Aorta (tissue), 5 donors: ENCODE data around the gene SLC8A1. TPM values are rescaled to one million over a fixed set of nuclear protein-coding genes. Genes with fewer than 3 reads are reported as not detected.

Experiments used
- ATAC-seq: fragments of 200-7000 bp; cut with Tn5 transposase; one replicate; pipeline ENCODE4 v1.9.1; 2022; ENCODE audit warnings: moderate library complexity; ENCODE audit not compliant: low FRiP score
- DNase-seq, 2 donors: peaks; one replicate each; pipeline ENCODE4 v3.0.0-alpha.2; 2020
- H3K27ac ChIP-seq, 2 donors: one replicate each; pipeline ENCODE4 v1.5.1; 2013; ENCODE audit warnings: low read length in 2 of 2, mild to moderate bottlenecking in 2 of 2, moderate library complexity in 2 of 2, control low read depth in 1 of 2, inconsistent platforms in 1 of 2, low read depth in 1 of 2
- H3K27me3 ChIP-seq, 2 donors: one replicate each; pipeline ENCODE4 v1.6.1; 2013; ENCODE audit warnings: control low read depth in 1 of 2, low read length in 1 of 2, mild to moderate bottlenecking in 1 of 2, moderate library complexity in 1 of 2; ENCODE audit not compliant: insufficient read depth in 2 of 2, control insufficient read depth in 1 of 2
- H3K36me3 ChIP-seq, 2 donors: one replicate each; pipeline ENCODE4 v1.6.1; 2013; ENCODE audit warnings: control low read depth in 1 of 2, low read length in 1 of 2, mild to moderate bottlenecking in 1 of 2; ENCODE audit not compliant: insufficient read depth in 2 of 2, control insufficient read depth in 1 of 2
- H3K4me1 ChIP-seq, 2 donors: one replicate each; pipeline ENCODE4 v1.6.1; 2013; ENCODE audit warnings: low read length in 2 of 2, control low read depth in 1 of 2, mild to moderate bottlenecking in 1 of 2, moderate library complexity in 1 of 2; ENCODE audit not compliant: insufficient read depth in 2 of 2, control insufficient read depth in 1 of 2
- H3K4me3 ChIP-seq, 2 donors: one replicate each; pipeline ENCODE4 v1.5.1; 2013; ENCODE audit warnings: low read length in 2 of 2, control low read depth in 1 of 2, mild to moderate bottlenecking in 1 of 2
- H3K9me3 ChIP-seq: one replicate; pipeline ENCODE4 v1.6.1; 2013; ENCODE audit warnings: mild to moderate bottlenecking, low read length; ENCODE audit not compliant: control insufficient read depth
- WGBS, 2 donors: extraction: QIAGEN DNeasy Blood & Tissue Kit; methylation state at CpG; one replicate each; pipeline ENCODE4 v1.1.7; 2013; 5-methylcytosine and 5-hydroxymethylcytosine counted together
- intact Hi-C, 2 donors: fragments of 100-400 bp; cut with DNase I; formaldehyde crosslinking; loops; one replicate each; pipeline versions ENCODE4 v1.14.2 to v1.15.0; 2022
- polyA plus RNA-seq, 2 donors: library from polyadenylated mRNA; stranded (reverse); fragments of 200-250 nt; gene quantifications; one replicate each; pipeline ENCODE4 v1.2.3, GENCODE V29; 2013
- total RNA-seq, 2 donors: library from RNA; stranded (reverse); fragmentation: NEBNext Ultra II Directional; extraction: Animal tissue kit (Norgen Biotek cat#: 25700); gene quantifications; one replicate each; pipeline ENCODE4 v1.2.1, GENCODE V29; 2021
- donor health status: healthy with polysubstance abuse.
- donor health status: Bipolar disorder and iron deficiency.
- donor health status: DM: no; HTN: no; CAD: no.
- donor health status: DM: no; HTN: no; CAD: no.
- donor health status: DM: yes; HTN: yes; CAD: no.

The SLC8A1 gene
- total and polyA plus RNA-seq, 4 donors: 0.38 to 35.9 (median 15.7) TPM

- no peak overlapping the region for H3K4me3 ChIP-seq
- no peak for ATAC-seq
- H3K36me3 ChIP-seq: no peaks in the 10 kb centered on the region
- H3K27ac ChIP-seq: no peak overlapping the region
- H3K9me3 ChIP-seq: no peaks in the 10 kb centered on the region
- H3K4me1 ChIP-seq: peaks cover 0 to 4% of the 10 kb centered on the region in 2 donors
- no peaks in the 10 kb centered on the region for H3K27me3 ChIP-seq
- DNase-seq: no peak
- 77 to 80% methylated on average over 3 of the region's 3 CpGs for WGBS, 2 donors
- intact Hi-C loops: no loop called here
Observed at GRCh38 chr2:40318921-40319320, 133.0 kb downstream of the SLC8A1 start.

DNA sequence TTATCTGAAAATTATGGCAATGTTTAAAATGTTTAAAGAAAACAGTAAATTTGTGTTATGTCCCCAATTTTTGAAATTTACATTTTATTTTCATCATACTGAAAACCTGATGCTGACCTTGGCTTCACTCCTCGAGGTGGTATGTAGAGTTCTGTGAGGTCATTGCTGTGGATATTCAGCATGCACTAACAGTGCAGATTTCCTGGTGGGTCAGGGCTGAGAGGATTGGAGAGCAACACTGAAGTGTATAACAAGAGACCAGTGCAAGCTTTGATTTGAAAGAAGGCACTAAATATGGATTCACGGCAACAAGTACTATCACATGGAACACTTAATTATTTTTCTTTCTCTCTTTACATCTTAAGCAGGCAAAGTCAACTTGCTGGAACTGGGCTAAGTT lies 134.1 kb downstream of the SLC8A1 start:
- DNase-seq: no peak
- WGBS, 2 donors: 9 to 15% methylated on average over 2 of the region's 2 CpGs
- intact Hi-C loops: no loop called here
- Histone ChIP-seq H3K27ac (no peak overlapping the region), H3K4me3 (no peak overlapping the region), H3K9me3 (no peaks in the 10 kb centered on the region), H3K27me3 (no peaks in the 10 kb centered on the region), H3K4me1 (peaks cover 0 to 4% of the 10 kb centered on the region in 2 donors), H3K36me3 (no peaks in the 10 kb centered on the region)
- no peak for ATAC-seq

DNA sequence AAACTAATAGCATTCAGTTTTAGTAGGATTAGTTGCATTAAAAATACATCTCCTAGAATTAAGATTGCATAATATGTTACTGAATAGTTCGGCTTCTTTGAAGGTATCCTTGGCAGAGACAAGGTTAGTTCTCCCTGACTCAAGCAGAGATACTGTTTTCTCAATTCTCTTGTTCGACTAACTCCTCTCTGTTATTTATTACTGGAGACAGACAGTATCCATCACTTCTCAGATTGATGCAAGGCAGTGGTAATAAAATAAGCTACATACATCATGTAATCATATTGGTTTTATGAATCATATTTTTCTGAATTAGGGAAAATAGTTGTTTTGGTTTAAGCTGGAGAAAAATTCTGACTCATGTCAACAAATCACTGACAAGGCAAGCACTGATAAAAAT lies 134.8 kb downstream of the SLC8A1 start:
- Histone ChIP-seq H3K27me3 (no peaks in the 10 kb centered on the region), H3K9me3 (no peaks in the 10 kb centered on the region), H3K4me3 (no peak overlapping the region), H3K36me3 (no peaks in the 10 kb centered on the region), H3K4me1 (peaks cover 0 to 4% of the 10 kb centered on the region in 2 donors), H3K27ac (no peak overlapping the region)
- DNase-seq: no peak
- ATAC-seq: no peak
- WGBS, 2 donors: 11 to 13% methylated on average over 2 of the region's 2 CpGs
- intact Hi-C loops: no loop called here

GRCh38 chr2:40316620-40317019 lies 135.3 kb downstream of the SLC8A1 start:
- WGBS, 2 donors: 28 to 29% methylated on average over 1 of the region's 1 CpG
- Histone ChIP-seq H3K9me3 (no peaks in the 10 kb centered on the region), H3K27me3 (no peaks in the 10 kb centered on the region), H3K27ac (no peak overlapping the region), H3K4me1 (peaks cover 0 to 4% of the 10 kb centered on the region in 2 donors), H3K36me3 (no peaks in the 10 kb centered on the region), H3K4me3 (no peak overlapping the region)
- intact Hi-C loops: no loop called here
- DNase-seq (no peak), ATAC-seq (no peak)

- Histone ChIP-seq H3K4me1 (peaks cover 0 to 4% of the 10 kb centered on the region in 2 donors), H3K27me3 (no peaks in the 10 kb centered on the region), H3K9me3 (no peaks in the 10 kb centered on the region), H3K36me3 (no peaks in the 10 kb centered on the region), H3K27ac (no peak overlapping the region), H3K4me3 (no peak overlapping the region)
- ATAC-seq (peak; percentile 59), DNase-seq (no peak)
- WGBS, 2 donors: 1 to 5% methylated on average over 2 of the region's 2 CpGs
- intact Hi-C loops: no loop called here
Observed at GRCh38 chr2:40315683-40316082, 136.2 kb downstream of the SLC8A1 start.

GRCh38 chr2:40311026-40311425 lies 140.9 kb downstream of the SLC8A1 start:
- no peak for DNase-seq
- ATAC-seq: no peak
- H3K36me3 ChIP-seq: no peaks in the 10 kb centered on the region
- H3K4me1 ChIP-seq: peaks cover 0 to 2% of the 10 kb centered on the region in 2 donors
- H3K27ac ChIP-seq: no peak overlapping the region
- 94 to 97% methylated on average over 2 of the region's 2 CpGs for WGBS, 2 donors
- H3K27me3 ChIP-seq: no peaks in the 10 kb centered on the region
- H3K9me3 ChIP-seq: no peaks in the 10 kb centered on the region
- intact Hi-C loops: no loop called here
- H3K4me3 ChIP-seq: no peak overlapping the region

GRCh38 chr2:40310303-40310702 lies 141.6 kb downstream of the SLC8A1 start:
- Histone ChIP-seq H3K4me3 (no peak overlapping the region), H3K9me3 (no peaks in the 10 kb centered on the region), H3K27me3 (no peaks in the 10 kb centered on the region), H3K4me1 (no peaks in the 10 kb centered on the region), H3K36me3 (no peaks in the 10 kb centered on the region), H3K27ac (no peak overlapping the region)
- no peak for DNase-seq
- WGBS, 2 donors: 74 to 88% methylated on average over 1 of the region's 1 CpG
- intact Hi-C loops: no loop called here
- peak; percentile 38 for ATAC-seq

DNA sequence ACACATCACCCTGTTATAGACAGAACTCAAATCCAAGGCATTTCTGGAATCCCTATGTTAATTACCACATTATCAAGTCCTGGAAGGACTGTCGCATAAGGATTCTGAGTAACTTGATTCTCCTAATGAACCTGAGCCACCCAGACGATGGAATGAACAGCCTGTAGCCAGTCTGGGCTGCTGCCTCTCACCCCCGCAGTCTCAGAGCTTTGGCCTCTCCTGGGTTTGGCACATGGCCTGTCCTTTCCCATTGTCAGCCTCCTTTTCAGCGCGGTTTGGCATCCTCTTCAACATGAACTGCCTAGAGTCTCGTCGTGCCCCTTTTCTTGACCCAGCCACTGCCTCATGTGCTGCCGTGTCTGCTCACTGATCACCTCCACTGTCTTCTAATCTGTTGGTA lies 147.6 kb downstream of the SLC8A1 start:
- DNase-seq (peak; percentile 59 to 71), ATAC-seq (peak; percentile 51)
- Histone ChIP-seq H3K4me1 (peaks cover 0 to 1% of the 10 kb centered on the region in 2 donors), H3K27ac (no peak overlapping the region), H3K27me3 (no peaks in the 10 kb centered on the region), H3K36me3 (no peaks in the 10 kb centered on the region), H3K4me3 (no peak overlapping the region), H3K9me3 (no peaks in the 10 kb centered on the region)
- 11% methylated on average over 8 of the region's 8 CpGs for WGBS, 2 donors
- intact Hi-C loops: no loop called here

DNA sequence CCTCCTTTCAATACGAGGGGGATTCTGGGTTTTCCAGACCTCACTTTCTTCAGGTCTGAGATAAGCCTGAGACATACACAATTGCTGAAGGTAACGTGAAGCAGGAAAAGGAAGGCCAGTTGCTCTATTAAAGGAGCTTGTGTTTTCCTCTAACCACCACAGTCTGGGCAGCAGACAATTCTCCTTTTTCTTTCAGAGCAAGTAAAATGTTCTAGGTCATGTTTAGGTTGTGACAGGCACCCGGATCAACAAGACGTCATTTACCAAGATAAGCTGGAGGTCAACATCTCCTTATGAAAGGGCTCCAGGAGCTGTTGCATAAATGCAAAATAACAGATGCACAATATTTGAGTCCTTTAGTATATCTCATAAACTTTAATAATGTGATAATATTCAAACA lies 148.1 kb downstream of the SLC8A1 start:
- Histone ChIP-seq H3K4me1 (peaks cover 0 to 1% of the 10 kb centered on the region in 2 donors), H3K27ac (no peak overlapping the region), H3K4me3 (no peak overlapping the region), H3K36me3 (no peaks in the 10 kb centered on the region), H3K27me3 (no peaks in the 10 kb centered on the region), H3K9me3 (no peaks in the 10 kb centered on the region)
- intact Hi-C loops: no loop called here
- no peak for ATAC-seq
- no peak for DNase-seq
- 34 to 44% methylated on average over 4 of the region's 4 CpGs for WGBS, 2 donors
